Gastroesophageal sphincter (tissue), 3 donors: ENCODE data around the gene GDPD1.

Experiments used
- POLR2AphosphoS5 ChIP-seq: sonication (generic); formaldehyde crosslinking; IDR thresholded peaks from one replicate; pipeline ENCODE4 v1.6.1; 2017; ENCODE audit warnings: antibody characterized with exemption
- TF ChIP-seq, protein P1 (sequence below), 4 experiments: fragments of 200-600 bp in 2 of 4; fragments of 450-650 bp in 2 of 4; sonication (generic) in 1 of 4; IDR thresholded peaks; one replicate each; pipeline ENCODE4 v1.5.1; 2017 to 2019; ENCODE audit warnings: antibody characterized with exemption in 4 of 4, mild to moderate bottlenecking in 2 of 4, moderate library complexity in 2 of 4

DNA sequence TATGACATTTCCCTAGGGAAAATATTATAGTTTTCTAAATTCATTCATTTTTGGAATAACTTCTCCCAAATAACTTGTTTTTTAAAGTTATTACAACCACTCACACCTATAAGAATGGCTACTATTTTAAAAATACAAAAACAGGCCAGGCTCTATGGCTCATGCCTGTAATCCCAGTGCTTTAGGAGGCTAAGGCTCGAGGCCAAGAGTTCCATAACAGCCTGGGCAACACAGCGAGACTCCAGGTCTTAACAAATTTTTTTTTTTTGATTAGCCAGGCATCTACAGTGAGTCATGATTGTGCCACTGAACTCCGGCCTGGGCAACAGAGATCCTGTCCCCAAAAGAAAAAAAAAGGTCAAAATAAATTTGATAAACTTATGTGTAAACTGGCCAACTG is 67.6 kb downstream of the GDPD1 start:
- TF ChIP-seq, protein P1, sequence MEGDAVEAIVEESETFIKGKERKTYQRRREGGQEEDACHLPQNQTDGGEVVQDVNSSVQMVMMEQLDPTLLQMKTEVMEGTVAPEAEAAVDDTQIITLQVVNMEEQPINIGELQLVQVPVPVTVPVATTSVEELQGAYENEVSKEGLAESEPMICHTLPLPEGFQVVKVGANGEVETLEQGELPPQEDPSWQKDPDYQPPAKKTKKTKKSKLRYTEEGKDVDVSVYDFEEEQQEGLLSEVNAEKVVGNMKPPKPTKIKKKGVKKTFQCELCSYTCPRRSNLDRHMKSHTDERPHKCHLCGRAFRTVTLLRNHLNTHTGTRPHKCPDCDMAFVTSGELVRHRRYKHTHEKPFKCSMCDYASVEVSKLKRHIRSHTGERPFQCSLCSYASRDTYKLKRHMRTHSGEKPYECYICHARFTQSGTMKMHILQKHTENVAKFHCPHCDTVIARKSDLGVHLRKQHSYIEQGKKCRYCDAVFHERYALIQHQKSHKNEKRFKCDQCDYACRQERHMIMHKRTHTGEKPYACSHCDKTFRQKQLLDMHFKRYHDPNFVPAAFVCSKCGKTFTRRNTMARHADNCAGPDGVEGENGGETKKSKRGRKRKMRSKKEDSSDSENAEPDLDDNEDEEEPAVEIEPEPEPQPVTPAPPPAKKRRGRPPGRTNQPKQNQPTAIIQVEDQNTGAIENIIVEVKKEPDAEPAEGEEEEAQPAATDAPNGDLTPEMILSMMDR (IDR thresholded peaks at IDR 0.05): no peak
- no peak for TF ChIP-seq POLR2AphosphoS5
